ENCODE data around the gene CDH6.

- TF ChIP-seq ZNF274 (IDR thresholded peaks at IDR 0.05; ENCODE audit: low read depth, low read length) (no peak), SUZ12 (IDR thresholded peaks at IDR 0.05; ENCODE audit: extremely low read depth, insufficient read depth, insufficient read length) (no peak), YY1 (IDR thresholded peaks at IDR 0.05; ENCODE audit: insufficient read depth, insufficient read length) (no peak)
These were observed 129.5 kb downstream of the CDH6 start for GRCh38 chr5:31322946-31323345.

Measured in NT2/D1 (cell line).